Adrenal gland (tissue), 12 donors: ENCODE results near the gene CRELD2. TPM values are rescaled to one million over a fixed set of nuclear protein-coding genes. Genes with fewer than 3 reads are reported as not detected.

Experiments used
- DNase-seq, 7 donors: peaks; one replicate each; pipeline ENCODE4 v3.0.0-alpha.2; 2019 to 2020
- H3K27ac ChIP-seq, 5 donors: fragments of 200-600 bp; sonication (generic) in 4 of 5; 1 replicate in 3 of 5; 2 replicates in 2 of 5; pipeline versions ENCODE4 v1.5.1 to v1.8.0; 2016 to 2020; ENCODE audit warnings: mild to moderate bottlenecking in 1 of 5
- H3K27me3 ChIP-seq: fragments of 200-600 bp; 2 replicates; pipeline ENCODE4 v1.8.0; 2021
- H3K36me3 ChIP-seq, 2 donors: fragments of 200-600 bp; replicated peaks in 1 of 2; 1 replicate in 1 of 2; 2 replicates in 1 of 2; pipeline versions ENCODE4 v1.5.1 to v1.8.0; 2018 to 2022
- H3K4me1 ChIP-seq, 2 donors: fragments of 200-600 bp; replicated peaks in 1 of 2; 1 replicate in 1 of 2; 2 replicates in 1 of 2; pipeline versions ENCODE4 v1.5.1 to v1.8.0; 2018 to 2021
- H3K4me3 ChIP-seq, 4 donors: fragments of 200-600 bp; sonication (generic) in 3 of 4; one replicate each; pipeline ENCODE4 v1.5.1; 2016 to 2018
- H3K9me3 ChIP-seq, 3 donors: fragments of 200-600 bp; sonication (generic) in 1 of 3; replicated peaks in 1 of 3; 1 replicate in 2 of 3; 2 replicates in 1 of 3; pipeline versions ENCODE4 v1.5.1 to v1.8.0; 2016 to 2021
- POLR2A ChIP-seq, 2 donors: fragments of 450-650 bp; IDR thresholded peaks; one replicate each; pipeline ENCODE4 v1.6.1; 2017; ENCODE audit warnings: antibody characterized with exemption in 2 of 2, mild to moderate bottlenecking in 2 of 2, moderate library complexity in 1 of 2
- WGBS, 4 donors: extraction: QIAGEN DNeasy Blood & Tissue Kit in 2 of 4; methylation state at CpG; one replicate each; pipeline versions ENCODE4 v1.1.5 to v1.1.7; 2013 to 2017; 5-methylcytosine and 5-hydroxymethylcytosine counted together
- intact Hi-C, 2 donors: fragments of 100-400 bp; cut with DNase I; formaldehyde crosslinking; loops; one replicate each; pipeline versions ENCODE4 v1.14.1 to v1.15.0; 2022 to 2023
- polyA plus RNA-seq, 3 donors: library from polyadenylated mRNA; stranded (reverse); fragments of 200-250 nt in 2 of 3; fragments of 350-450 nt in 1 of 3; fragmentation: Illumina TruSeq in 1 of 3; extraction: RNeasy Lipid Tissue Mini Kit (QIAGEN cat#74804) in 1 of 3; gene quantifications; one replicate each; pipeline ENCODE4 v1.2.3, GENCODE V29; 2013 to 2014
- total RNA-seq, 9 donors: library from RNA; depleted of rRNA in 4 of 9; stranded (reverse); fragments of >200 nt in 4 of 9; fragments of 120-200 nt in 1 of 9; fragmentation: NEBNext Ultra II Directional in 1 of 9; extraction: Animal tissue kit (Norgen Biotek cat#: 25700) in 1 of 9; gene quantifications; one replicate each; pipeline versions ENCODE4 v1.1.0 to v1.2.4, GENCODE V29; 2013 to 2023
- TF ChIP-seq, protein P1 (sequence below), 6 experiments: fragments of 450-650 bp in 4 of 6; fragments of 200-600 bp in 2 of 6; sonication (generic) in 1 of 6; IDR thresholded peaks; 1 replicate in 5 of 6; 2 replicates in 1 of 6; pipeline versions ENCODE4 v1.5.1 to v1.8.0; 2016 to 2021; ENCODE audit warnings: antibody characterized with exemption in 6 of 6, mild to moderate bottlenecking in 2 of 6, moderate library complexity in 1 of 6
- donor health status: healthy with polysubstance abuse.
- donor health status: Bipolar disorder and iron deficiency.
- donor health status: DM: yes; HTN: yes; CAD: no.
- donor health status: DM: no; HTN: no; CAD: no.
- donor health status: DM: no; HTN: no; CAD: no.
- donor health status: DM: yes; HTN: yes; CAD: no.

Gene CRELD2
- total and polyA plus RNA-seq, 12 donors: 14.5 to 63.4 (median 36.2) TPM

- Histone ChIP-seq H3K9me3 (no peaks in the 10 kb centered on the region), H3K27me3 (no peaks in the 10 kb centered on the region), H3K4me1 (no peaks in the 10 kb centered on the region), H3K27ac (no peak overlapping the region), H3K36me3 (peaks cover 0 to 21% of the 10 kb centered on the region in 2 donors), H3K4me3 (no peak overlapping the region)
- DNase-seq: no peak
- 85 to 94% (median 92%) methylated on average over 6 of the region's 6 CpGs for WGBS, 4 donors
- TF ChIP-seq, protein P1, sequence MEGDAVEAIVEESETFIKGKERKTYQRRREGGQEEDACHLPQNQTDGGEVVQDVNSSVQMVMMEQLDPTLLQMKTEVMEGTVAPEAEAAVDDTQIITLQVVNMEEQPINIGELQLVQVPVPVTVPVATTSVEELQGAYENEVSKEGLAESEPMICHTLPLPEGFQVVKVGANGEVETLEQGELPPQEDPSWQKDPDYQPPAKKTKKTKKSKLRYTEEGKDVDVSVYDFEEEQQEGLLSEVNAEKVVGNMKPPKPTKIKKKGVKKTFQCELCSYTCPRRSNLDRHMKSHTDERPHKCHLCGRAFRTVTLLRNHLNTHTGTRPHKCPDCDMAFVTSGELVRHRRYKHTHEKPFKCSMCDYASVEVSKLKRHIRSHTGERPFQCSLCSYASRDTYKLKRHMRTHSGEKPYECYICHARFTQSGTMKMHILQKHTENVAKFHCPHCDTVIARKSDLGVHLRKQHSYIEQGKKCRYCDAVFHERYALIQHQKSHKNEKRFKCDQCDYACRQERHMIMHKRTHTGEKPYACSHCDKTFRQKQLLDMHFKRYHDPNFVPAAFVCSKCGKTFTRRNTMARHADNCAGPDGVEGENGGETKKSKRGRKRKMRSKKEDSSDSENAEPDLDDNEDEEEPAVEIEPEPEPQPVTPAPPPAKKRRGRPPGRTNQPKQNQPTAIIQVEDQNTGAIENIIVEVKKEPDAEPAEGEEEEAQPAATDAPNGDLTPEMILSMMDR (IDR thresholded peaks at IDR 0.05): no peak
- no peak for TF ChIP-seq POLR2A (IDR thresholded peaks at IDR 0.05)
- intact Hi-C loops: no loop called here
These were observed 18.9 kb upstream of the CRELD2 start for GRCh38 chr22:49899530-49899929.

DNA sequence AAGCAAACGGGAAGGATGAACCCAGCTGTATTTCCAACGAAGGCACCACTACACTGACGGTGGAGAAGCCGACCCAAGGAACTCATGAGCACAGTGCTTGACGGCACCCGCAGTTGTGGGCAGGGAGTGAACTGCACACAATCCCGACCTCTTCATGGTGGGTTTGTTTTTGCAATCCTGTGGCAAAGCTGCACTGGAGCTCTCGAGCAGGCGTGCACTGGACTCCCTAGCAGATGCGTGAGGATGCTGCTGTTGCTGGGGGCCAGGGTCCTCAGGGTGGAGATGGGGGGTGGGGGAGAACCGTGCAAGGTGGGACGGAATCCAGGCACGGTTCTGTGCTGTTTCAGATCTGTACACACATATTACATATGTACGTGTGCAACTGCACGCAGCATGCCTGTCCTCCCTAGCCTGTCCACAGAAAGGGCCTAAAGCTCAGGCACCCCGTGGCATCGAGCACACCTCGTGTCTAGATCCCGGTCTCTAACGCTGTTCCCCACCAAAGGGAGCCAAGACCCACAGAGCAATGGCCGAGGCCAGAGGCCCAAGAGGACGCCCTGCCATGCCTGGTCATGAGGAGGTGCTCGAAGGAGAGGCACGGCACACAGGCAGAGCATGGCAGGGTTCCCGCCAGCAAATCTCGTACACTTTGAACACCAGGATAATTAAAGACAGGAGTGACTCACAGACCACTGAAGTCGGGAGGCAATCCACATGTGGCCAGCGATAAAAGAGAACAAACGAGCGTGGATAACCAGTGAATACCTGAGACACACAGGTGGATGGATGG lies 17.8 kb upstream of the CRELD2 start:
- Histone ChIP-seq H3K27me3 (no peaks in the 10 kb centered on the region), H3K4me1 (no peaks in the 10 kb centered on the region), H3K9me3 (no peaks in the 10 kb centered on the region), H3K36me3 (peaks cover 0 to 21% of the 10 kb centered on the region in 2 donors), H3K27ac (no peak overlapping the region), H3K4me3 (no peak overlapping the region)
- intact Hi-C loops: no loop called here
- TF ChIP-seq POLR2A (IDR thresholded peaks at IDR 0.05): no peak
- TF ChIP-seq, protein P1 (IDR thresholded peaks at IDR 0.05): no peak
- no peak for DNase-seq
- WGBS, 4 donors: 89 to 93% (median 91%) methylated on average over 26 to 30 of the region's 30 CpGs

- Histone ChIP-seq H3K4me3 (no peak overlapping the region), H3K36me3 (peaks cover 0 to 21% of the 10 kb centered on the region in 2 donors), H3K9me3 (no peaks in the 10 kb centered on the region), H3K27ac (no peak overlapping the region), H3K27me3 (no peaks in the 10 kb centered on the region), H3K4me1 (no peaks in the 10 kb centered on the region)
- intact Hi-C loops: no loop called here
- 95 to 96% (median 96%) methylated on average over 7 to 11 of the region's 11 CpGs for WGBS, 4 donors
- no peak for DNase-seq
- TF ChIP-seq, protein P1 (IDR thresholded peaks at IDR 0.05): no peak
- TF ChIP-seq POLR2A (IDR thresholded peaks at IDR 0.05): no peak
These were observed 17.0 kb upstream of the CRELD2 start for GRCh38 chr22:49901457-49901856.

DNA sequence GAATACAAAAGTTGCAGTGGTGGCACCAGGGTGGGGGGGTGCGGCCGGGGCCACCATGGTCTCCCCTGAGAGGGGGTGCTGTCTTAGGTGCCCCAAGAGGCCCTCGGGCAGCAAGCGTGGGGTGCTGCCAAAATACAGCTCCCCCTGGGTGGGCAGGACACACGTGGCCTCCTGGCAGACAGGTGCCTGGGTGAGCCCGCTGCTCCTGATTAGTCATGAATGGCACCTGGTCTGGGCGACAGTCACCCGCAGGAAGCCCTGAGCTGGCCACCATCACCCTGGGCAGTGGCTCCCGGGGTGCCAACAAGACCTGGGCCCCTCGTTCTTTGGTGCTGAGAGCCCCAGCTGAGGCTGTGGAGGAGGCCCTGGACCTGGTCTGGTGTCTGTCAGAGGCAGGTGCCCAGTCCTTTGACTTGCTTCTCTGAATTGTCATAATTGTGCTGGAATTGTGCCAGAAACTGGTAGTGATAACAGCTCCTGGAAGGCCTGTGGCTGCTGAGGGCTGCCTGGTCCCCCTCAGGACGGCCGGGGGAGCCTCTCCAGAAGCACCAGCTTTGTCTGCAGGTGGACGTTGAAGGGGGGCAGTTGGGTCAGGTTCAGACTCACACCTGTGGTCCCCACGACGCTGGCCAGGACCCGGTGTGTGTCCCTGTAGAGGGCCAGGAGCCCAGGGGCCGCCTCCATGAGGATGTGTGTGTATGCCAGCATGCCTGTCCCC lies 15.0 kb upstream of the CRELD2 start:
- H3K27ac ChIP-seq: no peak overlapping the region
- H3K27me3 ChIP-seq: no peaks in the 10 kb centered on the region
- H3K9me3 ChIP-seq: no peaks in the 10 kb centered on the region
- intact Hi-C loops: no loop called here
- peaks cover 0 to 36% of the 10 kb centered on the region in 2 donors for H3K36me3 ChIP-seq
- no peak overlapping the region for H3K4me3 ChIP-seq
- TF ChIP-seq, protein P1 (IDR thresholded peaks at IDR 0.05): no peak
- no peak for TF ChIP-seq POLR2A (IDR thresholded peaks at IDR 0.05)
- no peaks in the 10 kb centered on the region for H3K4me1 ChIP-seq
- 87 to 92% (median 91%) methylated on average over 4 to 17 of the region's 17 CpGs for WGBS, 4 donors
- no peak for DNase-seq
